Keratinocyte (primary cell): ENCODE data around the gene RBSN. TPM values are rescaled to one million over a fixed set of nuclear protein-coding genes. Genes with fewer than 3 reads are reported as not detected.

Experiments used
- DNase-seq: peaks from one replicate; pipeline ENCODE4 v3.0.0-alpha.2; 2011; ENCODE audit warnings: low read depth, missing footprints, low spot score
- FAIRE-seq: peaks from 2 replicates; lab custom pipeline; 2011; peaks lifted over from hg19 to GRCh38; lab: Jason Lieb, UNC
- H2AFZ ChIP-seq: 2 replicates; pipeline ENCODE4 v1.6.0; 2012; ENCODE audit warnings: low read length, control low read depth, inconsistent platforms; ENCODE audit not compliant: control insufficient read depth
- H3K27ac ChIP-seq: 2 replicates; pipeline ENCODE4 v1.5.1; 2011; ENCODE audit warnings: low read length; ENCODE audit not compliant: control insufficient read depth, insufficient read depth
- H3K27me3 ChIP-seq: 3 replicates; pipeline ENCODE4 v1.6.0; 2011; ENCODE audit warnings: low read length; ENCODE audit not compliant: control insufficient read depth, insufficient read depth; ENCODE audit errors: extremely low read depth
- H3K36me3 ChIP-seq, 2 experiments: 2 replicates in 1 of 2; 3 replicates in 1 of 2; pipeline ENCODE4 v1.5.1; 2011; ENCODE audit warnings: low read length in 2 of 2, mild to moderate bottlenecking in 1 of 2; ENCODE audit not compliant: control insufficient read depth in 2 of 2, insufficient read depth in 2 of 2; ENCODE audit errors: extremely low read depth in 1 of 2
- H3K4me1 ChIP-seq: 3 replicates; pipeline ENCODE4 v1.5.1; 2011; ENCODE audit warnings: low read length; ENCODE audit not compliant: control insufficient read depth, insufficient read depth; ENCODE audit errors: extremely low read depth
- H3K4me2 ChIP-seq: 3 replicates; pipeline ENCODE4 v1.6.0; 2011; ENCODE audit warnings: low read depth, low read length; ENCODE audit not compliant: control insufficient read depth, insufficient read depth; ENCODE audit errors: extremely low read depth
- H3K4me3 ChIP-seq, 3 experiments: fragments of 200-600 bp in 1 of 3; sonication (generic) in 1 of 3; 2 replicates in 2 of 3; 3 replicates in 1 of 3; pipeline ENCODE4 v1.5.1; 2011 to 2016; ENCODE audit warnings: low read length in 3 of 3, mild to moderate bottlenecking in 3 of 3, control low read depth in 2 of 3, inconsistent platforms in 1 of 3, low read depth in 1 of 3, mixed read lengths in 1 of 3, mixed run types in 1 of 3, moderate library complexity in 1 of 3; ENCODE audit not compliant: control insufficient read depth in 2 of 3, insufficient read depth in 2 of 3; ENCODE audit errors: extremely low read depth in 1 of 3
- H3K79me2 ChIP-seq: 2 replicates; pipeline ENCODE4 v1.6.0; 2012; ENCODE audit warnings: low read length; ENCODE audit not compliant: control insufficient read depth, insufficient read depth
- H3K9ac ChIP-seq: 3 replicates; pipeline ENCODE4 v1.6.0; 2011; ENCODE audit warnings: low read length; ENCODE audit not compliant: control insufficient read depth, insufficient read depth; ENCODE audit errors: extremely low read depth
- H3K9me1 ChIP-seq: 3 replicates; pipeline ENCODE4 v1.6.0; 2011; ENCODE audit warnings: low read length; ENCODE audit not compliant: control insufficient read depth, insufficient read depth; ENCODE audit errors: extremely low read depth
- H3K9me3 ChIP-seq: 2 replicates; pipeline ENCODE4 v1.5.1; 2012; ENCODE audit warnings: low read depth, low read length; ENCODE audit not compliant: control insufficient read depth
- H4K20me1 ChIP-seq: 3 replicates; pipeline ENCODE4 v1.6.0; 2011; ENCODE audit warnings: low read length; ENCODE audit not compliant: control insufficient read depth, insufficient read depth; ENCODE audit errors: extremely low read depth
- CTCF ChIP-seq, 3 experiments: IDR thresholded peaks in 1 of 3; conservative IDR thresholded peaks in 1 of 3; optimal IDR thresholded peaks in 1 of 3; 2 replicates in 2 of 3; 3 replicates in 1 of 3; pipeline versions ENCODE3 to v1.5.1; 2011; ENCODE audit warnings: low read length in 3 of 3, mild to moderate bottlenecking in 3 of 3, moderate library complexity in 2 of 3, control low read depth in 1 of 3, inconsistent platforms in 1 of 3; ENCODE audit not compliant: insufficient read depth in 2 of 3; ENCODE audit errors: extremely low read depth in 1 of 3
- EZH2 ChIP-seq: IDR thresholded peaks from one replicate; pipeline ENCODE4 v1.6.1; 2012; ENCODE audit warnings: inconsistent platforms, mild to moderate bottlenecking, low read length, moderate library complexity
- dilution Hi-C: fragments of 300-500 bp; cut with MboI; formaldehyde crosslinking; loops from one replicate; pipeline ENCODE4 v1.7.0; 2020; ENCODE audit warnings: low sequenced_read_pairs; ENCODE audit not compliant: extremely low pct_ligation_motif_present
- polyA plus RNA-seq, 5 experiments: library from polyadenylated mRNA; depleted of rRNA in 3 of 5; stranded (reverse) in 3 of 5; stranded (forward) in 1 of 5; unstranded in 1 of 5; fragments of >200 nt; gene quantifications; 1 replicate in 1 of 5; 2 replicates in 3 of 5; 3 replicates in 1 of 5; pipeline versions ENCODE4 v1.2.1 to v1.2.3, GENCODE V29; 2011 to 2012; ENCODE audit warnings: missing spikeins in 2 of 5, low read depth in 1 of 5, low replicate concordance in 1 of 5

The RBSN gene
- polyA plus RNA-seq, 1 donor (not counting 4 experiments of a cell fraction or from before 2014, with no cell fraction given) = 8.4 TPM

DNA sequence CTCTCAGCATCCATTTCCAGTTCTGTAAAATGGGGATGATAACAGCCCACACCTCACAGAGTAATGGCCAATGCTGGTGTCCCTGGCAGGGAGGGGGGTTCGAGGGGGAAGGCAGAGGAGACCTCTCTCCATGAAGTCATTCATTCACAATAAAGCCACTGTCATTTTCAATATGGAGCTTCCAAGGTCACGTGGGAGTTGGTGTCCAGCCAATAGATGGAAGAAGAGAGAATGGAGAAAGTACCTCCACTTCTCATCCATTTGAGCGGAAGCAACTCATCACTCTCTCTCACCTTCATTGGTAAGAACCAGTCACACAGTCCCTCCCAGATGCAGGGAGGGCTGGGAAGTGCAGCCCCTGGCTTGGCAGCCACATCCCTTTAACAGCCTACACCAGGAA lies 14.9 kb upstream of the RBSN start:
- H2AFZ ChIP-seq = no peak overlapping the region
- H3K36me3 ChIP-seq = no peaks in the 10 kb centered on the region
- no peaks in the 10 kb centered on the region for H3K4me1 ChIP-seq
- no peaks in the 10 kb centered on the region for H4K20me1 ChIP-seq
- H3K9me3 ChIP-seq = no peaks in the 10 kb centered on the region
- no peaks in the 10 kb centered on the region for H3K79me2 ChIP-seq
- dilution Hi-C loops = no loop called here
- no peak overlapping the region for H3K9ac ChIP-seq
- no peak overlapping the region for H3K27ac ChIP-seq
- H3K27me3 ChIP-seq = no peaks in the 10 kb centered on the region
- H3K9me1 ChIP-seq = no peaks in the 10 kb centered on the region
- H3K4me3 ChIP-seq = no peak overlapping the region
- no peak for TF ChIP-seq CTCF (optimal IDR thresholded peaks at IDR 0.05 in 1 of 3, IDR thresholded peaks at IDR 0.05 in 1 of 3, conservative IDR thresholded peaks at IDR 0.05 in 1 of 3; ENCODE audit: extremely low read depth in 1 of 3, insufficient read depth in 2 of 3, low read length in 3 of 3)
- no peak for TF ChIP-seq EZH2
- DNase-seq = no peak
- FAIRE-seq = no peak
- H3K4me2 ChIP-seq = no peak overlapping the region

GRCh38 chr3:15113471-15113870 lies 14.5 kb upstream of the RBSN start:
- Histone ChIP-seq H3K36me3 (no peaks in the 10 kb centered on the region), H3K4me2 (no peak overlapping the region), H4K20me1 (no peaks in the 10 kb centered on the region), H3K4me1 (no peaks in the 10 kb centered on the region), H3K9me1 (no peaks in the 10 kb centered on the region), H3K27me3 (no peaks in the 10 kb centered on the region), H2AFZ (no peak overlapping the region), H3K4me3 (no peak overlapping the region), H3K27ac (no peak overlapping the region), H3K79me2 (no peaks in the 10 kb centered on the region), H3K9ac (no peak overlapping the region), H3K9me3 (no peaks in the 10 kb centered on the region)
- FAIRE-seq (no peak), DNase-seq (no peak)
- no peak for TF ChIP-seq EZH2
- dilution Hi-C loops = no loop called here

DNA sequence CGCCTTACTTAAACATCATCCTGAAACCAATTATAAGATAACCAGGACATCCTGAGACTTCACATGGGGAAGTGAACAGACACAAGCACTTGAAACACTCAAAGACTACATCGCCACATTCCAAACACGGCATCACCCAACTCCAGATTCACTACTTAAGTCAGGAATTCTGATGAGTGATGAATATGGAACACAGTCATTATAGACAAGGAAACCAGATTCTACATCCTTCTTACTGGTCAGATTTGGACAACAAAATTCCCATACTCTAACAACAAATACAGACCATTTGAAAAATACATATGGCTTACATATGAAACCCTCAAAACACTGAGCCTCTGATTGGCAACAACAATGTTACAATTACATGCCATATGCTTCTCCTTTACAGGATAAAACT lies 13.1 kb upstream of the RBSN start:
- Histone ChIP-seq H4K20me1 (no peaks in the 10 kb centered on the region), H3K4me2 (no peak overlapping the region), H3K4me3 (no peak overlapping the region), H3K9ac (no peak overlapping the region), H3K9me1 (no peaks in the 10 kb centered on the region), H3K36me3 (no peaks in the 10 kb centered on the region), H2AFZ (no peak overlapping the region), H3K9me3 (no peaks in the 10 kb centered on the region), H3K4me1 (no peaks in the 10 kb centered on the region), H3K79me2 (no peaks in the 10 kb centered on the region), H3K27me3 (no peaks in the 10 kb centered on the region), H3K27ac (no peak overlapping the region)
- FAIRE-seq (no peak), DNase-seq (no peak)
- TF ChIP-seq EZH2 (no peak), CTCF (optimal IDR thresholded peaks at IDR 0.05 in 1 of 3, IDR thresholded peaks at IDR 0.05 in 1 of 3, conservative IDR thresholded peaks at IDR 0.05 in 1 of 3; ENCODE audit: extremely low read depth in 1 of 3, insufficient read depth in 2 of 3, low read length in 3 of 3) (no peak)
- dilution Hi-C loops = no loop called here
